B cell (primary cell): ENCODE measurements around the gene AGAP1.

Experiments
- CTCF ChIP-seq: fragments of 200-600 bp; IDR thresholded peaks from one replicate; pipeline ENCODE4 v1.8.0; 2022; ENCODE audit warnings: antibody characterized with exemption, mild to moderate bottlenecking
- EZH2 ChIP-seq: IDR thresholded peaks from 2 replicates; pipeline ENCODE4 v1.6.1; 2012; ENCODE audit warnings: borderline replicate concordance, low read depth, mild to moderate bottlenecking, moderate library complexity, low read length; ENCODE audit not compliant: insufficient read depth, poor library complexity, severe bottlenecking

- TF ChIP-seq CTCF (no peak), EZH2 (no peak)
Measured at GRCh38 chr2:235745597-235745996, 251.8 kb downstream of the AGAP1 start.
